ENCODE results near the gene COQ9.
A peak's percentile ranks its signal among the peaks of the same experiment; 100 is the strongest.

COQ9 gene

DNA sequence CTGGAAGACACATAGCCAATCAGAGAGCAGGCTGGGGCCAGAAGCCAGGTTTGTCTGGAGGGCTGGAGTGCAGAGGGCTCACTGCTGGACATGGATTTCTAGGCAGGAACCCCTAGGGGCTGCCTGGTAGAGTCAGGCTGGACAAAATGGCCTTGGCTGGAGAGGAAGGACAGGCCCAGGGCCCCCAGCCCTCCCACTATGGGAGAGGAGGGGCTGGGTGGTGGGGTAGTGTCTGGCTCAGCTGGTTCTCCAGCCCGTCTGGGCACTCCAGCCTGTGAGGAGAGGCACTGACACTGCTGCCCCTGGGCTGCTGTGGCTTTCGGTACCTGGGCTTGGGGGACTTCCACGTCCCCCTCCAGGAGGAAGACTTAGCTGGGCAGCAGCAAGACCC lies 60.8 kb downstream of the COQ9 start:
- TF ChIP-seq TOX (CRISPR knock-in tag; IDR thresholded peaks at IDR 0.05; ENCODE audit: borderline replicate concordance), result no peak
- no peak for TF ChIP-seq TSHZ2 (CRISPR knock-in tag; IDR thresholded peaks at IDR 0.05)
- no peak for TF ChIP-seq ZNF8 (CRISPR knock-in tag; IDR thresholded peaks at IDR 0.05)
- no peak for TF ChIP-seq CSDC2 (CRISPR knock-in tag; IDR thresholded peaks at IDR 0.05)
- no peak for TF ChIP-seq TCF4 (CRISPR knock-in tag; IDR thresholded peaks at IDR 0.05; ENCODE audit: borderline replicate concordance)
- TF ChIP-seq, protein P1, sequence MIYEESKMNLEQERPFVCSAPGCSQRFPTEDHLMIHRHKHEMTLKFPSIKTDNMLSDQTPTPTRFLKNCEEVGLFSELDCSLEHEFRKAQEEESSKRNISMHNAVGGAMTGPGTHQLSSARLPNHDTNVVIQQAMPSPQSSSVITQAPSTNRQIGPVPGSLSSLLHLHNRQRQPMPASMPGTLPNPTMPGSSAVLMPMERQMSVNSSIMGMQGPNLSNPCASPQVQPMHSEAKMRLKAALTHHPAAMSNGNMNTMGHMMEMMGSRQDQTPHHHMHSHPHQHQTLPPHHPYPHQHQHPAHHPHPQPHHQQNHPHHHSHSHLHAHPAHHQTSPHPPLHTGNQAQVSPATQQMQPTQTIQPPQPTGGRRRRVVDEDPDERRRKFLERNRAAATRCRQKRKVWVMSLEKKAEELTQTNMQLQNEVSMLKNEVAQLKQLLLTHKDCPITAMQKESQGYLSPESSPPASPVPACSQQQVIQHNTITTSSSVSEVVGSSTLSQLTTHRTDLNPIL (CRISPR knock-in tag; IDR thresholded peaks at IDR 0.05; ENCODE audit: low read depth), result no peak
- peak; percentile 25 for ATAC-seq

DNA sequence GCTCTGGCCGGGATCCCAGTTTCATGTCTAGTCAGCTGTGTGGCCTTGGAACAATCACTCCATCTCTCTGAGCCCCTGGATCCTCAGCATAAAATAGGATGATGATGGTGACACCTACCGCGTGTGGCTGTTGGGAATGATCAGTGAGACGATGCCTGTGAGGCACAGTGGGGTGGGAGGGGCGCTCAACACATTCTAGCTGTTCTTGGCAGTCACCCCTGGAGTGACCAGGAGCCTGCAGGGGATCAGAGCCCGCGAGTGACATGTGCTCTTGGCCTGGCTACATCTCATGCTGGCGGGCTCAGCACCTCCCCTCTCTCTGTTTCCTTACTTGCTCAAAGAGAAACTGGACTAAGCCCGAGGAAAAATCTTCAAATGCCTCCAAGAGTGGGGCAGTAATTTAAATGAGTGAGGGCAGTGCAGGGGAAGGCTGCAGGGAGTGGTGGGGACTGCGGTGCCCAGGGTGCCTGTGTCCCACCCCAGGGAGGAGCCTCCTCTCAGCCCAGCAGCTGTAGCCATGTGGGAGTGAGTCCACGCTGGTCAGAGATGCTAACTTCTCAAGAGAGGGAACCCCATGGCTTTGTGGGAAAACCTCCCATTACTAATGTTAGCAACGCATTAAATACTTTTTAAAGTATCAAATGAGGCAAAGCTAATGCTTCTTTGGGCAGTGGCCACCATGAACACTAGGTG lies 62.1 kb downstream of the COQ9 start:
- TF ChIP-seq ZNF8 (CRISPR knock-in tag; IDR thresholded peaks at IDR 0.05), result no peak
- no peak for TF ChIP-seq ARNTL (CRISPR knock-in tag; IDR thresholded peaks at IDR 0.05; ENCODE audit: borderline replicate concordance, low read depth)
- TF ChIP-seq, protein P1 (CRISPR knock-in tag; IDR thresholded peaks at IDR 0.05; ENCODE audit: low read depth), result no peak
- TF ChIP-seq PPARA (CRISPR knock-in tag; IDR thresholded peaks at IDR 0.05; ENCODE audit: borderline replicate concordance), result no peak
- no peak for TF ChIP-seq ZFP3 (CRISPR knock-in tag; IDR thresholded peaks at IDR 0.05)
- TF ChIP-seq TOX (CRISPR knock-in tag; IDR thresholded peaks at IDR 0.05; ENCODE audit: borderline replicate concordance), result no peak
- no peak for TF ChIP-seq TSHZ2 (CRISPR knock-in tag; IDR thresholded peaks at IDR 0.05)
- no peak for TF ChIP-seq BACH2 (CRISPR knock-in tag; IDR thresholded peaks at IDR 0.05; ENCODE audit: borderline replicate concordance)
- TF ChIP-seq ZC3H10 (CRISPR knock-in tag; IDR thresholded peaks at IDR 0.05), result no peak
- TF ChIP-seq ISL1 (CRISPR knock-in tag; IDR thresholded peaks at IDR 0.05), result no peak
- no peak for TF ChIP-seq RARB (CRISPR knock-in tag; IDR thresholded peaks at IDR 0.05)
- no peak for TF ChIP-seq OSR1 (CRISPR knock-in tag; IDR thresholded peaks at IDR 0.05)
- TF ChIP-seq SNAI2 (CRISPR knock-in tag; IDR thresholded peaks at IDR 0.05), result no peak

GRCh38 chr16:57510016-57510871 lies 63.0 kb downstream of the COQ9 start:
- TF ChIP-seq BACH2 (CRISPR knock-in tag; IDR thresholded peaks at IDR 0.05; ENCODE audit: borderline replicate concordance) (no peak), ISL1 (CRISPR knock-in tag; IDR thresholded peaks at IDR 0.05) (no peak), ZNF70 (CRISPR knock-in tag; IDR thresholded peaks at IDR 0.05) (no peak), ARNTL (CRISPR knock-in tag; IDR thresholded peaks at IDR 0.05; ENCODE audit: borderline replicate concordance, low read depth) (no peak), TCF4 (CRISPR knock-in tag; IDR thresholded peaks at IDR 0.05; ENCODE audit: borderline replicate concordance) (peak; percentile 75; the same call in 1 of the 2 replicates), TSHZ2 (CRISPR knock-in tag; IDR thresholded peaks at IDR 0.05) (peak; percentile 46), GLIS3 (CRISPR knock-in tag; IDR thresholded peaks at IDR 0.05) (no peak), PPARA (CRISPR knock-in tag; IDR thresholded peaks at IDR 0.05; ENCODE audit: borderline replicate concordance) (no peak)
- ATAC-seq, result peak; percentile 43; the same call in 2 of the 3 replicates

More for the DNA sequence above, 62.1 kb downstream of the COQ9 start:
- peak; percentile 20; the same call in 2 of the 3 replicates for ATAC-seq

Measured in SK-N-SH treated with all-trans-retinoic acid at 6 μM for 48 hours (cell line).